ENCODE measurements around the gene ZNF805. TPM values are rescaled to one million over a fixed set of nuclear protein-coding genes. Genes with fewer than 3 reads are reported as not detected.

The ZNF805 gene
- total and polyA plus RNA-seq, 2 of the 13 experiments (the other 11 are each of a cell fraction or from before 2014, with no cell fraction given): 5.1 to 12.8 TPM

DNA sequence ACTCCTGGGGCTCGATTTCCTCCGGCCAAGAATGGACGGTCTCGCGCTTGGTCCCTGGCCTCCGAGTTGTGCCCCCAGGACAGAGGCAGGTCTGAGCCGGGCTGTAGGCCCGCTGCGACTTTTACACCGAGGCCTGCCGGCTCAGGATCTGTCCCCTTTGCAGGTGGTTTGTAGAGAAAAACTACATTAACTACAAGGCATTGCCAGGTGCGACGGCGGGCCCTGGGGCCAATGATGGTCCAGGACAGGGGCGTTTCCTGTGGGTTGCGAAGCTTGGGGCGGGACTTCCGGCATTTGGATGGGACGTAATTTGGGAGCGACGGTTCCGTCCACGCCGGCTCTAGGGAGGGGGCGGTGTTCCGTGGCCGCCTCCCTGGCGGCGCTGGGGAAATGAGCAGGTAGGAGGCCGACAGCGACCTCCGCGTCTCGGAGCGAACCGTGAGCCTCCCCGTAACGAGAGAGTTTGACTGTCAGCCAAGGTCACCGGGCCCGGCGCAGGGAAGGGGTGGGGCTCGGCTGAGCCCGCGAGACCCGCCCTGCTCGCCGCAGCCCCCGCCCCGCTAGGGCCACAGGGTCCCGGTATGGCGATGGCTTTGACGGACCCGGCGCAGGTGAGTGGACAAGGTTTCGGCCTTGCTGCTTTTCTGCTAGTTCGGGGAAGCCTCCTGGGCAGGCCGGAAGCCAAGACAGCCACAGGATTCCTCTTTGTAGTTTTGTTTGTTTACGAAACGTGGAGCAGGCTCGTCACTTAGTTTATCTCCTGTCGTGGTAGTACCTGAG is at the start of gene ZNF805 (continued):
- TF ChIP-seq, protein P1, sequence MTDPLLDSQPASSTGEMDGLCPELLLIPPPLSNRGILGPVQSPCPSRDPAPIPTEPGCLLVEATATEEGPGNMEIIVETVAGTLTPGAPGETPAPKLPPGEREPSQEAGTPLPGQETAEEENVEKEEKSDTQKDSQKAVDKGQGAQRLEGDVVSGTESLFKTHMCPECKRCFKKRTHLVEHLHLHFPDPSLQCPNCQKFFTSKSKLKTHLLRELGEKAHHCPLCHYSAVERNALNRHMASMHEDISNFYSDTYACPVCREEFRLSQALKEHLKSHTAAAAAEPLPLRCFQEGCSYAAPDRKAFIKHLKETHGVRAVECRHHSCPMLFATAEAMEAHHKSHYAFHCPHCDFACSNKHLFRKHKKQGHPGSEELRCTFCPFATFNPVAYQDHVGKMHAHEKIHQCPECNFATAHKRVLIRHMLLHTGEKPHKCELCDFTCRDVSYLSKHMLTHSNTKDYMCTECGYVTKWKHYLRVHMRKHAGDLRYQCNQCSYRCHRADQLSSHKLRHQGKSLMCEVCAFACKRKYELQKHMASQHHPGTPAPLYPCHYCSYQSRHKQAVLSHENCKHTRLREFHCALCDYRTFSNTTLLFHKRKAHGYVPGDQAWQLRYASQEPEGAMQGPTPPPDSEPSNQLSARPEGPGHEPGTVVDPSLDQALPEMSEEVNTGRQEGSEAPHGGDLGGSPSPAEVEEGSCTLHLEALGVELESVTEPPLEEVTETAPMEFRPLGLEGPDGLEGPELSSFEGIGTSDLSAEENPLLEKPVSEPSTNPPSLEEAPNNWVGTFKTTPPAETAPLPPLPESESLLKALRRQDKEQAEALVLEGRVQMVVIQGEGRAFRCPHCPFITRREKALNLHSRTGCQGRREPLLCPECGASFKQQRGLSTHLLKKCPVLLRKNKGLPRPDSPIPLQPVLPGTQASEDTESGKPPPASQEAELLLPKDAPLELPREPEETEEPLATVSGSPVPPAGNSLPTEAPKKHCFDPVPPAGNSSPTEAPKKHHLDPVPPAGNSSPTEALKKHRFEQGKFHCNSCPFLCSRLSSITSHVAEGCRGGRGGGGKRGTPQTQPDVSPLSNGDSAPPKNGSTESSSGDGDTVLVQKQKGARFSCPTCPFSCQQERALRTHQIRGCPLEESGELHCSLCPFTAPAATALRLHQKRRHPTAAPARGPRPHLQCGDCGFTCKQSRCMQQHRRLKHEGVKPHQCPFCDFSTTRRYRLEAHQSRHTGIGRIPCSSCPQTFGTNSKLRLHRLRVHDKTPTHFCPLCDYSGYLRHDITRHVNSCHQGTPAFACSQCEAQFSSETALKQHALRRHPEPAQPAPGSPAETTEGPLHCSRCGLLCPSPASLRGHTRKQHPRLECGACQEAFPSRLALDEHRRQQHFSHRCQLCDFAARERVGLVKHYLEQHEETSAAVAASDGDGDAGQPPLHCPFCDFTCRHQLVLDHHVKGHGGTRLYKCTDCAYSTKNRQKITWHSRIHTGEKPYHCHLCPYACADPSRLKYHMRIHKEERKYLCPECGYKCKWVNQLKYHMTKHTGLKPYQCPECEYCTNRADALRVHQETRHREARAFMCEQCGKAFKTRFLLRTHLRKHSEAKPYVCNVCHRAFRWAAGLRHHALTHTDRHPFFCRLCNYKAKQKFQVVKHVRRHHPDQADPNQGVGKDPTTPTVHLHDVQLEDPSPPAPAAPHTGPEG (CRISPR knock-in tag; IDR thresholded peaks at IDR 0.05): peak; percentile 25; the same call in 1 of the 2 replicates
- TF ChIP-seq, protein P2, sequence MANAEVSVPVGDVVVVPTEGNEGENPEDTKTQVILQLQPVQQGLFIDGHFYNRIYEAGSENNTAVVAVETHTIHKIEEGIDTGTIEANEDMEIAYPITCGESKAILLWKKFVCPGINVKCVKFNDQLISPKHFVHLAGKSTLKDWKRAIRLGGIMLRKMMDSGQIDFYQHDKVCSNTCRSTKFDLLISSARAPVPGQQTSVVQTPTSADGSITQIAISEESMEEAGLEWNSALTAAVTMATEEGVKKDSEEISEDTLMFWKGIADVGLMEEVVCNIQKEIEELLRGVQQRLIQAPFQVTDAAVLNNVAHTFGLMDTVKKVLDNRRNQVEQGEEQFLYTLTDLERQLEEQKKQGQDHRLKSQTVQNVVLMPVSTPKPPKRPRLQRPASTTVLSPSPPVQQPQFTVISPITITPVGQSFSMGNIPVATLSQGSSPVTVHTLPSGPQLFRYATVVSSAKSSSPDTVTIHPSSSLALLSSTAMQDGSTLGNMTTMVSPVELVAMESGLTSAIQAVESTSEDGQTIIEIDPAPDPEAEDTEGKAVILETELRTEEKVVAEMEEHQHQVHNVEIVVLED (CRISPR knock-in tag; IDR thresholded peaks at IDR 0.05; ENCODE audit: borderline replicate concordance): peak; percentile 93
- TF ChIP-seq GTF2F1 (IDR thresholded peaks at IDR 0.05; ENCODE audit: low read length): no peak
- no peak for TF ChIP-seq ZNF260 (CRISPR knock-in tag; IDR thresholded peaks at IDR 0.05; ENCODE audit: borderline replicate concordance, low read depth)
- TF ChIP-seq ZHX1 (CRISPR knock-in tag; IDR thresholded peaks at IDR 0.05; ENCODE audit: low read depth): no peak
- no peak for TF ChIP-seq ZNF263 (CRISPR knock-in tag; IDR thresholded peaks at IDR 0.05)
- TF ChIP-seq GATA4 (IDR thresholded peaks at IDR 0.05; ENCODE audit: borderline replicate concordance, low read depth): no peak
- TF ChIP-seq ZNF354B (CRISPR knock-in tag; IDR thresholded peaks at IDR 0.05): no peak
- TF ChIP-seq ATF1 (CRISPR knock-in tag; IDR thresholded peaks at IDR 0.05): peak; percentile 99
- peak; percentile 35; the same call in 1 of the 2 replicates for TF ChIP-seq ZNF331 (CRISPR knock-in tag; IDR thresholded peaks at IDR 0.05)
- no peak for TF ChIP-seq RBM22 (optimal IDR thresholded peaks at IDR 0.05; ENCODE audit: low read length)
- no peak for TF ChIP-seq BHLHE40 (IDR thresholded peaks at IDR 0.05; ENCODE audit: low read length)
- 0 out of 2 replicates have a peak, but pooled peaks have one; percentile 21 for TF ChIP-seq MLXIP (CRISPR knock-in tag; IDR thresholded peaks at IDR 0.05; ENCODE audit: borderline replicate concordance)
- 0 out of 2 replicates have a peak, but pooled peaks have one; percentile 45 for TF ChIP-seq ARNTL (CRISPR knock-in tag; IDR thresholded peaks at IDR 0.05)
- no peak for TF ChIP-seq ATAD3A (CRISPR knock-in tag; IDR thresholded peaks at IDR 0.05)
- TF ChIP-seq SRY (CRISPR knock-in tag; IDR thresholded peaks at IDR 0.05): peak; percentile 83; the same call in 1 of the 2 replicates

All from HepG2 (cell line).